ENCODE results near the gene DCC. TPM values are rescaled to one million over a fixed set of nuclear protein-coding genes. Genes with fewer than 3 reads are reported as not detected.
A peak's percentile ranks its signal among the peaks of the same experiment; 100 is the strongest.

Gene DCC
- total and polyA plus RNA-seq, 2 experiments from 2014 or later = 0.27 to 0.38 TPM

DNA sequence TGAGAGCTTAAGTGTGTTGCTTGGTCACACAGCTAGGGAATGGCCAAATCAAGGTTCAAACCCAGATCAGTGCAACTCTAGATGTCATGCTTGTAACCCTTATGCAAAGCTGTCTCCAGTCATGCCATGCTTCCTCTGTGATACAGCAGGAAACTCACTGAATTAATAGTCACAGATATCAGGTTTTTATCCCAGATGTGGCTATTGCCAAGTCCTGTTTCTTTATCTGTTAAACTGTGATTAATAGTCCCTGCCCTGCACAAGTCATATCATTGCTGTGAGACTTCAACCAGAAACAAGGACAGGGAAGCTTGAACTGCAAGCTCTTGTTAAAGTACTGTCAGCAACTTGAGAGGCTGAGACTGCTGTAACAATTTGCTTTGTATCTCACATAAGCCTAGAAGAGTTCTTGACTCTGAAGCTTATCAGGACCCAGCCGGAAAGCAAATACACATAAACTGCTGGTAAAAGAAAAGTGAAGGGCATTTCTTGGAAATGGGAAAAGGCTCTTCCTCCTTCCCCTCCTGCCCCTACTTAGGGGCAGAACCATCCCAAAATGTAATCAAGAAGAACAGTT, 609.0 kb downstream of the DCC start:
- Histone ChIP-seq H3K27ac (peak overlapping the region; percentile 29), H3K36me3 (no peaks in the 10 kb centered on the region), H3K4me1 (ENCODE audit: low read depth) (peaks cover 13% of the 10 kb centered on the region), H3K27me3 (no peaks in the 10 kb centered on the region), H3K9me3 (ENCODE audit: low read depth) (no peaks in the 10 kb centered on the region), H3K4me3 (no peak overlapping the region)
- DNase-seq (ENCODE audit: low read depth in 1 of 2, low spot score in 1 of 2) = peak in 1 of 2 donors; percentile 56
- TF ChIP-seq, protein P1, sequence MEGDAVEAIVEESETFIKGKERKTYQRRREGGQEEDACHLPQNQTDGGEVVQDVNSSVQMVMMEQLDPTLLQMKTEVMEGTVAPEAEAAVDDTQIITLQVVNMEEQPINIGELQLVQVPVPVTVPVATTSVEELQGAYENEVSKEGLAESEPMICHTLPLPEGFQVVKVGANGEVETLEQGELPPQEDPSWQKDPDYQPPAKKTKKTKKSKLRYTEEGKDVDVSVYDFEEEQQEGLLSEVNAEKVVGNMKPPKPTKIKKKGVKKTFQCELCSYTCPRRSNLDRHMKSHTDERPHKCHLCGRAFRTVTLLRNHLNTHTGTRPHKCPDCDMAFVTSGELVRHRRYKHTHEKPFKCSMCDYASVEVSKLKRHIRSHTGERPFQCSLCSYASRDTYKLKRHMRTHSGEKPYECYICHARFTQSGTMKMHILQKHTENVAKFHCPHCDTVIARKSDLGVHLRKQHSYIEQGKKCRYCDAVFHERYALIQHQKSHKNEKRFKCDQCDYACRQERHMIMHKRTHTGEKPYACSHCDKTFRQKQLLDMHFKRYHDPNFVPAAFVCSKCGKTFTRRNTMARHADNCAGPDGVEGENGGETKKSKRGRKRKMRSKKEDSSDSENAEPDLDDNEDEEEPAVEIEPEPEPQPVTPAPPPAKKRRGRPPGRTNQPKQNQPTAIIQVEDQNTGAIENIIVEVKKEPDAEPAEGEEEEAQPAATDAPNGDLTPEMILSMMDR (IDR thresholded peaks at IDR 0.05; ENCODE audit: low read depth, low read length) = no peak

DNA sequence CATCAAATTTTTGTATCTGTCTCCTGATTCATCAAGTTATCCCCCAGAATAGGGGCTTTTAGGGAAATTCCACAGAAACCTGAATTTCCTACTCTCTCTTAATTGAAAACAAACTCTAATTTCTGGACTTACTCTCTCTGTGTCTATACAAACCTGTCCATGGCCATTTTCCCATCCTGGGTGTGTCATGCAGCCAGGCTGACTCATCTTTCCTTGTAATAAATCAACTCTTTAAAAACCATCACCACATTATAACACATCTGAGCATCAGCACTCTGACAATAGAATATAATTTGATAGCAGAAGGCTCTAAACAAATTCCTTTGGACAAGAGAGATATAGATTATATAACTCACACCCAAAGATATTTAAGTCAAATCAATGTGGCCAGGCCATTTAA, 610.2 kb downstream of the DCC start:
- Histone ChIP-seq H3K27me3 (no peaks in the 10 kb centered on the region), H3K36me3 (no peaks in the 10 kb centered on the region), H3K4me1 (ENCODE audit: low read depth) (peaks cover 13% of the 10 kb centered on the region), H3K4me3 (no peak overlapping the region), H3K27ac (no peak overlapping the region), H3K9me3 (ENCODE audit: low read depth) (no peaks in the 10 kb centered on the region)
- DNase-seq (ENCODE audit: low read depth in 1 of 2, low spot score in 1 of 2) = no peak
- TF ChIP-seq, protein P1 (IDR thresholded peaks at IDR 0.05; ENCODE audit: low read depth, low read length) = no peak

DNA sequence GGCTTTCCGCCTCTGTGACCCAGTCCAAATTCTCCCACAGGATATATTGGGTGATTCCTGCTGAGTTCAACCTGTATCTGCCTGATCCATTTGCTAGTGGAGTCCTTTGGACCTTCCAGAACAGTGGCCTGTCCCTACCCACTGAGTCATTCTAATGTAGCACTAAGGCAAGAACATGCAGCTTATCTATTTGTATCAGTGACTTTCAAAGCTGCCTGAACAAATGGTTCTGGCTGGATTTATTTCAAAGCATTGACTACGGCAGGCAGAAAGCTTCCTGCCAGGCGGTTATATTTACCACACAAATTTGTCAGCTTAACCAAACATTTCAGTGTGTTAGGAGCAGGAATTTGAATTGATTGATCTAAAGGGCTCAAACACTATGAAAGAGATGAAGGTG, 613.4 kb downstream of the DCC start:
- no peaks in the 10 kb centered on the region for H3K9me3 ChIP-seq (ENCODE audit: low read depth)
- no peak overlapping the region for H3K27ac ChIP-seq
- peaks cover 12% of the 10 kb centered on the region for H3K4me1 ChIP-seq (ENCODE audit: low read depth)
- H3K27me3 ChIP-seq = no peaks in the 10 kb centered on the region
- no peak overlapping the region for H3K4me3 ChIP-seq
- TF ChIP-seq, protein P1 (IDR thresholded peaks at IDR 0.05; ENCODE audit: low read depth, low read length) = no peak
- DNase-seq (ENCODE audit: low read depth in 1 of 2, low spot score in 1 of 2) = no peak
- no peaks in the 10 kb centered on the region for H3K36me3 ChIP-seq

DNA sequence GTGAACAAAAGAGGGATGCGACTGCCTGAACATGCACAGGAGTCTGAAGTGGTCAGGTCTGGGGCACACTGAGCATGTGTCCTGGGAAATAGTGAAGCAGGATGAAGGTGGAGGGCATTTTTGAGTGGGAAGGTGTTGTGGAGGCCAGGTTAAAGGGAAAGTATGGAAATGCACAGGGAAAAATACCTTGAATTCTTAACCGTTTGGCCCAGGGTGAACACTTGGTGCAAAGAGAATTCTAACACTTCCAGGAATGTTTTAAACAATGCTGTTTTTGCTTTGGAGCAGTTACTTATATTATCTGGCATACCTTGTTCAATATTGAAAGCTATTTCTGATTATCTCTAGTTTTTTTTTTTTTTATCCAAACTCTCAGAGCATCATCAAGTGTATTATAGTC, 623.5 kb downstream of the DCC start:
- Histone ChIP-seq H3K36me3 (no peaks in the 10 kb centered on the region), H3K27ac (no peak overlapping the region), H3K4me3 (no peak overlapping the region), H3K27me3 (no peaks in the 10 kb centered on the region), H3K9me3 (ENCODE audit: low read depth) (no peaks in the 10 kb centered on the region), H3K4me1 (ENCODE audit: low read depth) (no peaks in the 10 kb centered on the region)
- TF ChIP-seq, protein P1 (IDR thresholded peaks at IDR 0.05; ENCODE audit: low read depth, low read length) = no peak
- DNase-seq (ENCODE audit: low read depth in 1 of 2, low spot score in 1 of 2) = no peak

DNA sequence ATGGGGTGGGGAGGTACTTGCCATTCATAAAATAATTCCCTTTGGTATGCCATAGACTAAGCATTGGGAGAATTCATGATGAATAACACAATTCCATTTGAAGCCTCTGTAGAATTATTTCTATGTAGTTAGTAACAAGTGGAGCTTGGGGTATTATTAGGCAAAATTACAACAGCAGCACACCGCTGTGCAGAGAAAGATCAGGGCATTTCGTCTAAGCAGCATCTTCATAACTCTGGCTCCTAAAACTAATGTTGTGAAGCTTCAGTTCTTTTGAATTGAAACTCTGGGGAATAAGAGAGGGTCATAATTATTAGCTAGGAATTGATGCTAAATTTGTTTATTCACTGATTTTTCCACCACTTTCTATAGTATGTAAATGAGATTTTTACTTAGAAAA, 630.7 kb downstream of the DCC start:
- Histone ChIP-seq H3K27ac (no peak overlapping the region), H3K9me3 (ENCODE audit: low read depth) (no peaks in the 10 kb centered on the region), H3K4me1 (ENCODE audit: low read depth) (no peaks in the 10 kb centered on the region), H3K4me3 (no peak overlapping the region), H3K36me3 (no peaks in the 10 kb centered on the region), H3K27me3 (no peaks in the 10 kb centered on the region)
- no peak for DNase-seq (ENCODE audit: low read depth in 1 of 2, low spot score in 1 of 2)
- TF ChIP-seq, protein P1 (IDR thresholded peaks at IDR 0.05; ENCODE audit: low read depth, low read length) = no peak
